GM11168 (cell line): ENCODE measurements around the gene CDC14B.
"Not testable (repeated sequence)": the region's sequence is repeated elsewhere in the genome, so short reads cannot be mapped to it uniquely, and the experiment has no call there.

Source experiments
- in situ Hi-C: fragments of 300-500 bp; cut with MboI; formaldehyde crosslinking; loops from one replicate; pipeline ENCODE4 v1.12.0; 2022; ENCODE audit warnings: low sequenced_read_pairs; ENCODE audit not compliant: unreplicated experiment

CDC14B gene

DNA sequence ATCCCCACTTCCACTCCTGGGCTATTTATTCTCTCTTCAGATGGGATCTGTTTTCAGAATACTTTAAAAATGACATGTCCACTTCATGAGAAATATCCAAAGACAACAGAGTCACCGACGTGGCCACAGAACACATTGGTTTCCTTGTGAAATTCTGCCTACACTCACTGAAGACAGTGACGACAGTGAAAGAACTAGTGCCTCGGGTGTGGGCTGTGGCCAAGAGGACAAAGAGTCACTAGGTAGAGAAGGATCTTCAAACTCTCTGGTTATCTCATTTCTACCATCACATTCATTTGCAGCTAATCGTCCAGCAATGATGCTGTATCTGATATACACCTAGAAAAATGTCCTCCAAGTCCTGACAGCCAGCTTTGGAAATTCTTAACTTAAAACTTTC lies 110.6 kb downstream of the CDC14B start:
- in situ Hi-C loops = no loop called here

DNA sequence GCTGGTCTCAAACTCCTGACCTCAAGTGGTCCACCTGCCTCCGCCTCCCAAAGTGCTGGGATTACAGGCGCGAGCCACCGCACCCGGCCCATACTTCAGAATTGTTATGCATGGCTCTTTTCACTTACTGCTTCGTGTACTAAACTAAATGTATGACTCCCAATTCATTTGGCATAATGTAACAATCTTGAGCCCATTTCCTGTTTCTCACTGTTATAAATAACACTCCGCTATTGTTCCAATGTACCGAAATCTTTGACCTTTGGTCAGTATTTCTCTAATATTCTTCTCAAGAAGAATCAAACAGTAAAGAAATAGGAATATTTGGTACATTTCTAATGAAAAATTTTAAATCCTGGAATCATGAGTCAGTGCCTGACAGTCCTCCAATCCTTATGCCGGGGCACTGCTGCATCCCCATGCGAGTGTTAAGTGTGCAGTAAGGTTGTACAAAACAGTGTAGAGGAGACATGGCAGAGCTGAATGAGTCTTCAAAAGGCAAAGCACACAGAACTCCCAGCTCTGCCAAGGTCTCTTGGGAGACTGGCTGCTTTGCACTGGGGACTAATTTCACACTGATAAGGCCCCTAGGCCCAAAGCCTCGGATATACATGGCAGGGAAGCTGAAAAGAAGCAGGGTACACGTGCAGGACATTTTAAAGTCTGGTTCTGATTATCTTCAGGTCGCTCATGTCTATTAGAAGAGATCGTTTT lies 111.3 kb downstream of the CDC14B start:
- in situ Hi-C loops = no loop called here

DNA sequence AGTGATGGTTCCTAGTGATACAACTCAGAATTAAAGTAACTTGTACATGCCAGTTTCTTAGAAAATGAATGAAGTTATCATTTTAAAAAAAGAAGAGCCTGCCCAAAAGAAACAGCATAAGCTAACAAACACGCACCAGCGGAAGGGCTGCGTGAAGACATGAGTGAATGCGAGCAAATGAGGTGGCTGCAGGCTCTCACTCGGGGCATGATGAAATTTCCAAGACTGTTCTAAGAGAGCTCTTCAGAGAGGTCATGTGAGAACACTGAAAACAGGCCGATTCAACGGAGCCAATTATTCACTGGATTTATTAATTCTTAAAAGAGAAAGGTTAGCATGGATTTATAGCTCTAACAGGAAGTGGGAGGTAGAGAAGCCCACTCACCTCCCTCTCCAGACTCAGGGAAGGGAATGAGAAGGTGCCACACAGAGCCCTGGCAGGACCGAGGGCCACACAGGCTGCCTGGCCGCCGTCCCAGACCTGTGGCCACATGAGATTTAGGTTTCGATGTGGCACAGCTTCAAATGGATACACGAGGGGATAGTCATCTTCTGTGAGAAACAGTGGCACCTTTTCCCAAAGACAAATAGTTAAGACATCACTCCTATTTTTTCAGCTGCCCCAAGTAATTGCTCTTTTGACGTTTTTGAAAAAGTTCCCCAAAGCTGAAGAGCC lies 114.2 kb downstream of the CDC14B start:
- in situ Hi-C loops = no loop called here

DNA sequence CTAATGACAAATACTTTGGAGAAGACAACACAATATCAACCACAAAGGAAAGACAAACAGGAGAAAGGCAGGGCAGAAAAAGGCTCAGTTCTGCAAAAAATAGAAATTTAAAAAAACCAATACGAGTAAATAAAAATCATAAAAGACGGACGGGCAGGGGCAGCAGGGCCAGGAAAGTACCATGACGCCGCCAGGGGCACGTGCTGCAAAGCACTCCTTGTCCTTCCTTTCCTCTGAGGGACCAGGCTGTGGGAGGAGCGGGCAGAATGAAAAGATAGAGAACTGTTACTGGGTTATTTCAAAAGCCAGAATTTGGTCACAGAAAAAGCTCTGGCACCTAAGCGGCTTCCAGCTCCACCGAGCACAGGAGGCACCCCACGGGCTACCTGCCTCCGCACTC lies 115.7 kb downstream of the CDC14B start:
- in situ Hi-C loops = no loop called here

DNA sequence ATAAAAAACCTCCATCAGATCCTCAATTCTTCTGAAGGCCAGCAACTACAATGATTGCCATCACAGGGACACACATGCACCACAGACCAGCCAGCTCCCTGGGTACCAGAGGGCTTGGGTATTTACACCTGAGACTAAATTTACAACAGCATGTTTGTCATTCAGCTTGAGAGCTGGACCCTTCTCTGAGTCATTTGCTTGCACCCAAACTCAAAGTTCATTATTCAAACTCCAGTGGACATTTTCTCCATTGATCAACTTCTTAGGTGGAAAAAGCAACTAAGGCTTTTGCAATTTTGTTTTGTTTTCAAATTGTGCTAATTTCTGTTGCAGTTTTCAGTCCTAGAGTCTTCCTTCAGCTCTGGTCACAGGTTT lies 116.3 kb downstream of the CDC14B start:
- in situ Hi-C loops = not testable (repeated sequence)

DNA sequence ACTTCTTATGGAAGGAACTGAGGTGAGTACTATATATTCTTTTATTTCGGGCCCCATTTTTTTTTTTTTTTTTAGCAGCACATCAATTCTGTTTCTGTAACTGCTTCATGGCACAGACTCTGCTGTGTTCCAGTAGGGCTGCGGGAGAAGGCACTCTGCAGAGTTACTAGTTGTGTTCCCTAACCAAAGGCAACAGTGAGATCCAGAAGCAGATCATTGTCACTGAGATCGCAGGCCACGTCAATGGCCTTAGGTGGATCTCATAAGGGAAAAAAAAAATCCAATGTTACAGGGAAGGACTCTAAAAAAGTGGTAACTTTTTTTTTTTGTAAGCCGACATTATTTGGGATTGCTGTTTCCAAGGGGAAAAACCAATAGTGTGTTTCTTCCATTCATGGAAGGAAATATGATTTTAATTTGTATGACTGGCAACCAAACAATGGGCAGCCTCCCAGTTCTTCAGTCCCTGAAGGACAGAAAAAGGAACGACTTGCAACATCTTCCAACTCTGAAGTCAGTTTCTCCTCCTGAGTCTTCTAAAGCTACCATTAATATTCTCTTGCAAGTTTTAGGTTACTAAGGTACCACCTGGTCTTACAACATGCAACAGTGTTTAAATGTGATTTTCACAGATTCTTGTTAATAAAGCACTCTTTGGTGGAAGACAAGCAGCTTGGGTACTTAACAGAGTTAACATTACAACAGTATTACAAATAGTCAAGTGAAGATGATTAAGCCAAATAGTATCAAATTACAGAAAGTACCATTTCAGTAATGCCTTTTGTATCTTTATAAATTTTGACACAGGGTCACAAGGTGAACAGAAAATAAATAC lies 116.9 kb downstream of the CDC14B start:
- in situ Hi-C loops = no loop called here

- in situ Hi-C loops = no loop called here
Observed at GRCh38 chr9:96501633-96502538, 117.8 kb downstream of the CDC14B start.

DNA sequence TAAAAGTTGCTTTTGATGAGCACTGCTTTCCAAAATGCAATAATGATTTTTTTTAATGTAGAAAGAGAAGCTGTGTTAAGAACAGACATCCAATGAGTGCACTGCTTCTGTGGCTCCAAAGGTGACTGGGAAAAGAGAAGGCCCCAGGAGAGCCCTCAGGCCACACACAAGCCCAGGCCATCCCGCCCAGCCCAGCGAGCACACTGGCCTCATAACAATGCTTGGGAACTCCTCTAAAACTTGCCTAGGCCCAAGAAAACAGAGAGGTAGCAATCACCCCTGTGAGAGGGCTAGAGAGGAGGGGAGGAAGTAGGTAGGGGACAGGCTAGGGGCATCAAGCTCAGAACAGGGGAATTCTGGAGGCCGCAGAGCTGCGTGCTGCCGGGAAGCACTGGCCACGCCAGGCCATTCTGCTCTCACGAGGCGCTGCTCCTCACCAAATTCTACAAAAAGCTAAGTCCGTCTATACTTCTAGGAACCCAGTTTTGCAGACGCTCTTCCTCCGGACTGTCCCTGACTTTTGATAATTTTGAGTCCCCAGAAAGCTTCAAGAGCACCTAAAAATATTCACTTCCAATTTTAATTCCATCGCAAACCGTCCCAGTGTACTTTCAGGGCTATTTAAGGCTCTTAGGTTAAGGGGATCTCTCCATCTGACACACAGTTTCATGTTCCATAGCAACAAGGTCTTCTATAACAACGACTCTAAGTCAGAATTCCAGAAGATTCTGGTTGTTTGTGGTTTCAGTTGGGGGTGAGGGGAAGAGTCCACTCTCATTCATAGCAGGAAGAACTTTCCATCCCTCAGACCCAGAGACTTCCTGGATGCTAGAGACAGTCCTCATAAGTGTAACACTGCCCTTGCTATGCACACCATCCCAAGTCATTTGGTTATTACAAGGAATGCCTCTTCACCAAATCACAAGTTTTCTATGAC lies 118.7 kb downstream of the CDC14B start:
- in situ Hi-C loops = no loop called here

DNA sequence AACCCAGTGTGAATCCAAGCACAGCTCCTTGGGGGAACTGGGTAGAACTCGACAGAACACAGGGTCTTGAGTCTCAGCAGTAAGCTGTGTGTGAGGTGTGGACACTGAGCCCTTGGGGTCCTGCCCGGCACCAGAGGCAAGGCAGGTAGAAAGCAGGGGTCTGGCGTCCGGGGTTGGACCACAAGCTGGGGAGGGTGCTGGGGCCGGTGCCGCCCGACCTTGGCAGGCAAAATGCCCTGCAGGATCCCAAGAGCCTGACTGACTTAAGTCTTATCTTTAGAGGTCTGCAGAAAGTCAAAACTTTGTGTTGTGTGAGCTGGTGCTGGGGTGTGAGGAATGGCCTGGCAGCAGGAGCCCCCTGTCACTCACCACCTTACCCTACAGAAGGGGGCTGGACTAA lies 120.4 kb downstream of the CDC14B start:
- in situ Hi-C loops = no loop called here

DNA sequence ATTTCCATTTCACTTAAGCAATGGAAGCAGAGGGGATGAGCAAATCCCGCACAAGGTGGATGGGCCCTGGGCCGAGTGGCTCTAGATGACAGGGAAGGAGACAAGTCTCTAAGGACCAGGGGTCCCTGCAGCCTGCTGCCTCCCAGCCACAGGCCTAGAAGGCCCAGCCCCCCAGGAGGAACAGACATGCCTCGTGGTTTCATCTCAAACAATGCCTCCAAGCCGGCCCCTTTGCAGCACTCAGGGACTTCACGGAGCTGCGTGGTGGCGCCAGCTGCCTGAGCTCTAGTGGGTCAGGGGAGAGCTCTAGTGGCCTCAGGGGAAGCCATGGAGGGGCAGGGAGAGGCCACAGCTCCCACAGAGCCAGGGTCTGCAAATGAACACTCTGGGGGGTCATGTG lies 120.8 kb downstream of the CDC14B start:
- in situ Hi-C loops = no loop called here

DNA sequence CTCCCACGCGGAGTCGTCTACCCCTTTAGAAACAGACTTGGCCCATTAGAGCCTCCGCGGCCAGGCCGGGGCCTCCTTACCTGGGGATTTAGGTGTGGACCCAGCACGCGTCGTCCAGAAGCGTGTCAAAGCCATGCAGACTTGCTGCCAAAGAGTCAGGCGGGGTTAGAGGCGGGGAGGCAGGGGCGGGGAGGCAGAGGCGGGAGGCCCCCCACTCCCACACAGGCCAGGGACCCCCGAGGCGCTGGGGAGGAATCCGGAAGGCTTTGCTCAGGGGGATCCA lies 122.6 kb downstream of the CDC14B start:
- in situ Hi-C loops = no loop called here

DNA sequence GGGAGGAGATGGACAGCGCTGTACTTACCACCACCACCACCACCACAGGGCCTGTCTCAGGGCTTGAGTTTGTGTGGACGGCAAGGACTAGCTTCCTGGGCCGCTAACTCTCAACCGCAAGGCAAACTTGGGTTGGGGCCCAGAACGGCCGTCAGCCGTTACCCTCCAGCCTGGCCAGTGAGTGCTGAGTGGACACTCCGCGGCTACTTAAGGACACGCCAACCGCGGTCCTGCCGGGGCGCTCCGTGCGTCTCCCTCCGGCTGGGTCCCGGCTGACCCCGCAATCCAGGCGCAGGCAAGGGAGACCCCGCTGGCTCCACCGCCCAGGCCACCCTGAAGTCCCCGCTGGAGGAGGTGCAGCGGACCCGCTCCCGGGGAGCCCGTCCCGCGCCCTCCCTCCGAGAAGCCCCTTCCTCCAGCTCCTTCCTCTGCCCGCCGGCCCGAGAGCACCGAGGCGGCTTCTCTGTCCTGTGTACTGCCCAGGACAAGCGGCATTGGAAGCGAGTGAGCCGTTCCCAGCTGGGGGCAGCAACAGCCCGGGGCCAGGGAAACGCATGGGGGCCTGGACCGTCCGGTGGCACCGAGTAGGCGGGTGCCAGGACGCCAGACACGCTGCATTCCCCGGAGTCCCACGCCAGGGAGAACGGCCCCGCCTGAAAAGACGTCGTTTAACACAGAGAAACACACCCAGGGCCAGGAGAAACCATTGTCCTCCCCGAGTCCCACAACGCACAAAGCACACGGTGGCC lies 123.1 kb downstream of the CDC14B start:
- in situ Hi-C loops = no loop called here

- in situ Hi-C loops = no loop called here
Observed at GRCh38 chr9:96495341-96495740, 124.3 kb downstream of the CDC14B start.

GRCh38 chr9:96494215-96494800 lies 125.3 kb downstream of the CDC14B start:
- in situ Hi-C loops = no loop called here

- in situ Hi-C loops = no loop called here
Observed at GRCh38 chr9:96493757-96494156, 125.9 kb downstream of the CDC14B start.

- in situ Hi-C loops = no loop called here
Observed at GRCh38 chr9:96492993-96493531, 126.6 kb downstream of the CDC14B start.

GRCh38 chr9:96491880-96492525 lies 127.6 kb downstream of the CDC14B start:
- in situ Hi-C loops = no loop called here
